Astrocyte (in vitro differentiated cells and primary cell): Measurements from ENCODE around the gene ANTXR2.

Experiments
- EZH2 ChIP-seq: IDR thresholded peaks from 2 replicates; pipeline ENCODE4 v1.6.1; 2012; ENCODE audit warnings: mild to moderate bottlenecking, low read length, inconsistent platforms; ENCODE audit not compliant: insufficient read depth
- TF ChIP-seq, protein P1 (sequence below): IDR thresholded peaks from 2 replicates; pipeline ENCODE4 v1.5.1; 2011; ENCODE audit warnings: low read depth, mild to moderate bottlenecking, inconsistent platforms, low read length, moderate library complexity; ENCODE audit not compliant: insufficient read depth

DNA sequence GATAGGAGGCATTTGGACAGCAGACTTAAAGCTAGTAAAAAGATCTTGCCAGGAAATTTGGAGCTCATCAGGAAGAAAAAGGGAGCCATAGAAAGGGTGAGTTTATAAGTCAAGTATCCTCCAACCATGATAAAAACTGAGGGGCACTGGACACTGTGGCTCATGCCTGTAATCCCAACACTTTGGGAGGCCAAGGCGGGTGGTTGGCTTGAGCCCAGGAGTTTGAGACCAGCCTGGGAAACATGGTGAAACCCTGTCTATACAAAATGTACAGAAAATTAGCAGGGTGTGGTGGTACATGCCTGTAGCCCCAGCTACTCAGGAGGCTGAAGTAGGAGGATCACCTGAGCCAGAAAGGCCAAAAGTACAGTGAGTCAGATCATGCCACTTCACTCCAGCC, 48.7 kb downstream of the ANTXR2 start:
- TF ChIP-seq EZH2, result no peak
- TF ChIP-seq, protein P1, sequence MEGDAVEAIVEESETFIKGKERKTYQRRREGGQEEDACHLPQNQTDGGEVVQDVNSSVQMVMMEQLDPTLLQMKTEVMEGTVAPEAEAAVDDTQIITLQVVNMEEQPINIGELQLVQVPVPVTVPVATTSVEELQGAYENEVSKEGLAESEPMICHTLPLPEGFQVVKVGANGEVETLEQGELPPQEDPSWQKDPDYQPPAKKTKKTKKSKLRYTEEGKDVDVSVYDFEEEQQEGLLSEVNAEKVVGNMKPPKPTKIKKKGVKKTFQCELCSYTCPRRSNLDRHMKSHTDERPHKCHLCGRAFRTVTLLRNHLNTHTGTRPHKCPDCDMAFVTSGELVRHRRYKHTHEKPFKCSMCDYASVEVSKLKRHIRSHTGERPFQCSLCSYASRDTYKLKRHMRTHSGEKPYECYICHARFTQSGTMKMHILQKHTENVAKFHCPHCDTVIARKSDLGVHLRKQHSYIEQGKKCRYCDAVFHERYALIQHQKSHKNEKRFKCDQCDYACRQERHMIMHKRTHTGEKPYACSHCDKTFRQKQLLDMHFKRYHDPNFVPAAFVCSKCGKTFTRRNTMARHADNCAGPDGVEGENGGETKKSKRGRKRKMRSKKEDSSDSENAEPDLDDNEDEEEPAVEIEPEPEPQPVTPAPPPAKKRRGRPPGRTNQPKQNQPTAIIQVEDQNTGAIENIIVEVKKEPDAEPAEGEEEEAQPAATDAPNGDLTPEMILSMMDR, result no peak
